Breast epithelium (tissue), 3 donors: ENCODE data around the gene CABCOCO1.

Source experiments
- CTCF ChIP-seq, 3 donors: fragments of 450-650 bp; IDR thresholded peaks; one replicate each; pipeline ENCODE4 v1.5.1; 2016 to 2017; ENCODE audit warnings: antibody characterized with exemption in 3 of 3, mild to moderate bottlenecking in 3 of 3, moderate library complexity in 3 of 3
- POLR2A ChIP-seq: fragments of 450-650 bp; IDR thresholded peaks from one replicate; pipeline ENCODE4 v1.6.1; 2016; ENCODE audit warnings: antibody characterized with exemption, mild to moderate bottlenecking, moderate library complexity
- POLR2AphosphoS5 ChIP-seq, 3 donors: sonication (generic); formaldehyde crosslinking; IDR thresholded peaks; one replicate each; pipeline ENCODE4 v1.6.1; 2017; ENCODE audit warnings: antibody characterized with exemption in 3 of 3

- TF ChIP-seq CTCF (IDR thresholded peaks at IDR 0.05): no peak
- TF ChIP-seq POLR2AphosphoS5 (IDR thresholded peaks at IDR 0.05): no peak
- no peak for TF ChIP-seq POLR2A
Measured at GRCh38 chr10:61779950-61780659, 117.4 kb downstream of the CABCOCO1 start.
